SK-N-DZ (cell line): ENCODE data around the gene FAM237A. TPM values are rescaled to one million over a fixed set of nuclear protein-coding genes. Genes with fewer than 3 reads are reported as not detected.
A peak's percentile ranks its signal among the peaks of the same experiment; 100 is the strongest.

Source experiments
- DNase-seq: peaks from one replicate; pipeline ENCODE4 v3.0.0-alpha.2; 2015; ENCODE audit warnings: low spot score
- polyA plus RNA-seq, 2 experiments: library from polyadenylated mRNA; depleted of rRNA; stranded (reverse); fragments of >200 nt; gene quantifications; 2 replicates each; pipeline ENCODE4 v1.2.3, GENCODE V29; 2014

Gene FAM237A
- polyA plus RNA-seq (2014; cell fraction: cytosol; rRNA removed): not detected in 2 replicates
- not detected in 2 replicates for polyA plus RNA-seq (2014; cell fraction: nucleus; rRNA removed)

- peak; percentile 22 for DNase-seq
Observed at GRCh38 chr2:206642075-206643025, at the start of gene FAM237A. Gene FAM237A (plus strand): TSS chr2:206642487. CDS start chr2:206644237, 1,750 bp downstream.

GRCh38 chr2:206597717-206598218, 44.5 kb upstream of the FAM237A start:
- no peak for DNase-seq

DNA sequence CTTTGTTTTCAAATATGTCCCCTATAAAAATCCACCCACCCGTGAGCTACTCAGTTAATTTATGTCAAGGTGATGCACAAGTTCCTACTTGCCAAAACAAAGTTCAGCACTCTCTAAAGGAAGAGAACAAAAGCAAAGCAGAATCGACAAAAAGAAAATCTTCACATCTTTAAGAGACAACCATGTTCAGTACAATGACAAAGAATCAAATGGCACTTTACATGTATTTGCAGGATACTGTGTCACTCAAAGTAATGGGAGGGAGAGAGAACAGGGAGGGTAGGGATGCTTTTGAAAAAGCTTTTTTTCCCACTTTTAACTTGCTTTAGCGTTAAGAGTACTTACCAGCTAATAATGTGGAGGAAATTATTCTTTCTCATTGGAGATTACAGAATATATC, 39.0 kb upstream of the FAM237A start:
- DNase-seq: no peak

DNA sequence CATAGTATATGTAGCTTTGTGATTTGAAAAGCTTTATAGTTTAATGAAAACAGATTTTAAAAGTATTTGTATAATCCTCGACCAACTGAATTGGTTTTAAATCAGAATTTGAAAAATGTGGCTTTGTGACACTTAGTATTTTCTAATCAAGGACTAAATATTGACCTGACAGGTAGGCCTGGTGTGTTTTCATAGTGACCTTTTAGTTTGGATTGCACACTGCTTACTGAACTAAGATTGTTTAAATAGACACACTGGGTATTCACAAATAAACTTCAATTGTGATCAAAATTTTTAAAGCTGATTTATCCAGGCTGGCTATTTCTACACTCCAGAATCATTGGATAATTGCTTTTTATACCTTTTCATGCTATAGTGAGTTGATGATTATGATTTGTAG, 31.8 kb upstream of the FAM237A start:
- no peak for DNase-seq

GRCh38 chr2:206611191-206611590, 31.1 kb upstream of the FAM237A start:
- no peak for DNase-seq

DNA sequence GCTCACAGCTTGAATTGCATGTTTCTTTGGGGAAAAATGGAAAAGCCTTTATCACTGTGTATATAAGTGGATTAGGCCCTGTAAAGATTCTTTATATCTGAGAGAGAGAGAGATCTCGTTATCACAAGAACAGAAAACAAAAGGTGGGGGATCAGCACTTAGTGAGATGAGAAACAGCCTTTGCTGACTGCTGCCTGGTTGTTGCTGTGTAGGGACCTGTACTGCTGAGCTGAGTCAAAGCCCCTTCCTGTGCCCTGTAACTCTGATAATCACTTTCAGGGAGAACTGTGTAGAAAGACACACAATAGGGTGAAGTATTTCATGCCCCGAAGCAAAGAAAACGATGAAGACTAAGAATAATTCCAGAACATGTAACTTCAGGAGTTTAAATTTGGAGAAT, 30.6 kb upstream of the FAM237A start:
- peak; percentile 10 for DNase-seq

- DNase-seq: peak; percentile 10
Observed at GRCh38 chr2:206614811-206615210, 27.5 kb upstream of the FAM237A start.

DNA sequence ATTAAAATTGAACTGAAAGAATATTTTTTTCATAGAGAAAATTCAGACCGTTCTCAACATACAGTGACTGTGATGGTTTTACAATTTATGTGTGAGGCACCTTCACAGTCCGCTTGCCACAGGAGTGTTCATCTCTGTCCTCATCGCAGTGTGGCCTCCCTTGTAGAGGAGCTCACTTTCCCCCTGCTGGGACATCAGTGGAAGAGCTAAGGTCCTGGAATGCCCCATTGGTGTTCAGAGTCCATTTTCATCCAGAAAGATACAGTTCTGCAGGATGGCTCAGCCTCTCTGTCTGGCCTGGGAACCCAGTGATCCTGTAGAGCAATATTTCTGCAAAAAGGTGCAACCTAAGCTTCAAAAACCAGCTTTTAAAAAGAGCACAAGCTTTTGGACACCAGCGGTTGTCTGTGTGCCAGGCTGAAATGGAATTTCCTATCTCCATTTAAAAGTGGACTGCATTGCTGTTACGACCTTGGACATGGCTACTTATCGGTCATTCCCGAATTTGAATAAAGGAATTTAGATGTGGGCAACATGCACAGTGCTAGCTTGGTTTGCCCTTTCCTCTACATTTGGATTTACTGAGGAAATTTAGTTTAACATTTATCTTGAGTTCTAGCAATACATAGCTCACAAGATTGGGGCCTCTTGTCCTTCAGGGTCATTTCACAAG, 26.7 kb upstream of the FAM237A start:
- DNase-seq: no peak

DNA sequence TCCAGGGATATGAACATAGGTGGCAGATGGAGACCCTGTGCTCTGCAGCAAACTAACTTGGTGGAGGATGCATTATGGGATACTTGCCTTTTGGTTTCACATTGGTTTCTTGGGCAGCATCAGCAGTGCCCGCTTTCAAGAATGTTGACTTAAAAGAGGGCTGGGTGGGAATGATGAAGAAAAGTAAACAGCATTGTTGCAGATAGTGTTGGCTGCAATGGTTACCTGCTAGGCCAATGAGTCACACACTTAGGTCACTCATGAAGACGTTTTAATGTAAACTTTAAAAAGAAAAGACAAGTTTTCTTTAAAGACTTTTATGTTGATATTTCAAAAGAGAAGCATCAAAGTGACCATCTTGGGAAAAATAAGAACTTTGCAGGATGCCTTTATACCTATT, 26.1 kb upstream of the FAM237A start:
- no peak for DNase-seq

- no peak for DNase-seq
Observed at GRCh38 chr2:206619011-206619410, 23.3 kb upstream of the FAM237A start.

DNA sequence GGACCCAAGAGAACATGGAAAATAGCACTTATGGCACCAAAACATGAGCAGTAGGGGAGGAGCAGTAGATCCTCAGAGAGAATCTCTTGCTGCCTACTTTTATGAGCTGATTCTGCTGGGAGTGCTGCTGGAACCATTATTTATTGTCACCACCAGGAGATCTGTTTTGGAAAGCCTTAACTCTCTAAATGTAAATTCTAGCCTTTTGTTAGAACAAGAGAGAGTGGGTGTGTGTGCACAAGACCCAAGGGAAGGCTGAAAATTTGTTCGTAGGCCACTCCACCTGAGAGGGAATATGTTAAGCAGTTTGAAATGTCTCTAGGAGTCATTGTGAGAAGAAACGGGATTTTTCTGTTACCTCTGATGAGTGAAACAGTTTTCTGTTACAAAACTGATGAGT, 16.2 kb upstream of the FAM237A start:
- no peak for DNase-seq

- no peak for DNase-seq
Observed at GRCh38 chr2:206627632-206628031, 14.7 kb upstream of the FAM237A start.

DNA sequence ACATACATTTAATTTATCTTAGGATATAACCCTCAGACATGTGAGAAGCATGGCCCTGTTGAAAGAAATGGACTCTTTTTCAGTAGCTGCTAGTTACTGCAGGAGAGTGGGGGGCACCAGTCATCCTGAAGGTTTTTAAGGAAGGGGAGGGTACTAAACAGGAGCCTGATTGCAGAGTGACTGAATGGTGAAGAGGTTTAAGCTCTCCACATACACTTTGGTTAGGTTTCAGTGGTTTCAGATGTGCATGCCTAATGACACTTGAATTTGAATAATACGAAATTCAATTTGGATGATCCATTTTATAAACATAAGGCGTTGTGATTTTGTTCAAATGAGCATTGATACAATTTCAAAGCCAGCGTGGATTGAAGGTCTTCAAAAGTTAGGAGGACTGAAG, 10.9 kb upstream of the FAM237A start:
- no peak for DNase-seq

- DNase-seq: no peak
Observed at GRCh38 chr2:206635015-206635414, 7.3 kb upstream of the FAM237A start.

DNA sequence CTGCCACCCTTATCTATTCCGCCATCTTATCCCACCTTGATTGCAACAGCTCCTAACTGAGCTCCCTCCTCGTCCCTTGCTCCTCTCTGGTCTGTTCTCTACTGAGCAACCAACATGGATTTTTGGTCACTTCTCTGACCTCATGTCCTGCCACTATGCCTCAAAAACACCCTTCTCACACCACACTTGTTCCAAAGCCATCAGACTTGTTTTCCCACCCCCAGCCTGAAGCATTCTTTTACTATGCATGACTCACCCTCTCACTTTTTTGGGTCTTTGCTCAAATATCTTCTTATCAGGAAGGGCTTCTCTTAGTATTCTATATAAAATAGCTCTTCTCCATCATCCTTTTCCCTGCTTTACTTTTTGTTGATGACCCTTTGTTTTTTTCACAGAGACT, 2.7 kb upstream of the FAM237A start:
- DNase-seq: no peak

- DNase-seq: no peak
Observed at GRCh38 chr2:206641226-206641625, 1.1 kb upstream of the FAM237A start.

DNA sequence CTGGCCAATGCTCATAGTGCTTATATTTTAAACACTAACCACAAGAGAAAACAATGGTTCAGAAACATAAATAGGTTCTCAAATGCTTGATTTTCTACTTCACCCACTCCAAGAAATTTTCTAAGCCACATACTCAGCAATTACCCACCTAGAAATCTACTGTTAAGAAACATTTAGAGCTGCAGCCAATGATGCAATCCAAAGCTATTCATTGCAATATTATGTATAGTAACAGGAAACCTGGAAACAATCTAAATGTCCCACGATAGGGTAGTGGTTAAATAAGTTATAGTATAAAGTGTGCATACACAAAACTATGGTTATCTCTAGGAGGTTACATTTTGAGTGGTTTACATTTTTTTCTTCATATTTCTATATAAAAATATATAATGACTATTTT, 5.7 kb downstream of the FAM237A start:
- DNase-seq: no peak

DNA sequence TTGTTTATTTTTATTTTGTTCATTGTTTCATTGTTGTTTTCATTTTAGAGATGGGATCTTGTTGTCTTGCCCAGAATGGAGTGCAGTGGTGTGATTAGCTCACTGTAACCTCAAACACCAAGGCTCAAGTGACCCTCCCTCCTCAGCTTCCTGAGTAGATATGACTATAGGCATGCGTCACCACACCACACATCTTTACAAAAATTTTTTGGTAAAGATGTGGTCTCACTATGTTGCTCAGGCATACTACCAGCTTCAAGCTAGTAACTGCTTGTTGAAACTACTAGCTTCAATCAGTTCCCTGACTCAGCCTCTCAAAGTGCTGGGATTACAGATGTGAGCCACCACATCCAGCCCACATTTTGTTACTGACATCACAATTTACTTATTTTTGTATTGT, 14.8 kb downstream of the FAM237A start:
- DNase-seq: no peak

DNA sequence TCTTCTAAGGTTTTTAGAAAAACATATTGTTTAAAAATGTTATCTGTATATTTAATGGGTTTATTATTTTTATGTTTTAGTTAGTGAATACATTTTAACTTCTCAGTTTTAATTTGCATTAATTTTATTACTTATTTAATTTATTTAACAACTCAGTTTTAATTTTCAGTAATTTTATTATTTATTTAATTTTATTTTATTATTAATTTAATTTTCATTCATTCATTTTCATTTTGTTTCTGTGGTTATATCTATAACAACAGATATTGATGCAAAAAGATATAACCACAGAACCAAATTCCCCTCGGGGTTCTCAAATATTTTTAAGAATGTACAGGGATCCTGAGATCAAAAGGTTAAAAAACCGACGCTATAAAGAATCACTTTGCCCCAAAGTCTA, 23.0 kb downstream of the FAM237A start:
- DNase-seq: no peak

- no peak for DNase-seq
Observed at GRCh38 chr2:206670531-206671319, 28.4 kb downstream of the FAM237A start.

DNA sequence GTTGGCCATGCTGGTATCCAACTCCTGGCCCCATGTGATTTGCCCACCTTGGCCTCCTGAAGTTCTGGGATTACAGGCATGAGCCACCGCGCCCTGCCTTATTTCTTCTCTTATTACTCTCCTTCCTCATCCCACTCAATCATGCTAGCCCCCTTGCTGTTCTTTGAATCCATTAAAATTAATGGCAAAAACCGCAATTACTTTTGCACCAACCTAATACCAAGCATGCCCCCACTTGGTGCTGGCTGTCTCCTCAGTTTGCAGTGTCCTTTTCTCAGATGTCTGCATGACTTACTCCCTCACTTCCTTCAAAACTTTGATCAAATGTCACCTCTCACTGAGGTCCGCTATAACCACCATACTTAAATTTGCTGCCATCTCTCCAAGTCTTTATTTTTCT, 41.3 kb downstream of the FAM237A start:
- no peak for DNase-seq

DNA sequence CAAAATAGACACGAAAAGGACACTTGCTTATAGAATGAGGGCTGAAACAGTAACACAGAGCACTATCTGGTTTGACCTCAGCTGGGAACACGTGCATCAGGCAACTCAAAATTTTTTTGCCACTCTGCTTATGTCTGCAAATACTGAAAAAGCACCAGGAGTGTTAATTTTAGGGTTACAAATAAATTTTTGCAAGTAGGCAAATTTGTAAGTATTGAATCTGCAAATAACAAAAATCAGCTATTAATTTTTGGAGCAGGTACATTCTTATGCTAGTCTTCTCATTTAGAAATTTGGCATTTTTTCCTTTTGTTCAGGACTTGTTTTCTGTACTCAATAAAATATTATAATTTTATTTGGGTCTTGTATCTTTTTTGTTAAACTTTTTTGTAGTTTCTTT, 46.2 kb downstream of the FAM237A start:
- DNase-seq: no peak
